Transverse colon (tissue), 4 donors: Measurements from ENCODE around the gene TINAG. TPM values are rescaled to one million over a fixed set of nuclear protein-coding genes. Genes with fewer than 3 reads are reported as not detected.

Experiments
- DNase-seq: peaks from one replicate; pipeline ENCODE4 v3.0.0-alpha.2; 2019
- H3K27ac ChIP-seq, 4 donors: fragments of 200-600 bp; sonication (generic); 2 replicates each; pipeline ENCODE4 v1.5.1; 2016 to 2018; ENCODE audit warnings: inconsistent platforms in 4 of 4
- H3K27me3 ChIP-seq: fragments of 200-600 bp; sonication (generic); 2 replicates; pipeline ENCODE4 v1.5.1; 2017; ENCODE audit warnings: inconsistent platforms
- H3K36me3 ChIP-seq, 4 donors: fragments of 200-600 bp; sonication (generic); 2 replicates each; pipeline ENCODE4 v1.5.1; 2017 to 2019; ENCODE audit warnings: inconsistent platforms in 4 of 4
- H3K4me1 ChIP-seq, 4 donors: fragments of 200-600 bp; sonication (generic); 2 replicates each; pipeline ENCODE4 v1.5.1; 2017 to 2020; ENCODE audit warnings: inconsistent platforms in 4 of 4
- H3K4me3 ChIP-seq, 4 donors: fragments of 200-600 bp; sonication (generic); 1 replicate in 1 of 4; 2 replicates in 3 of 4; pipeline versions ENCODE4 v1.5.1 to v1.6.1; 2017 to 2019; ENCODE audit warnings: inconsistent platforms in 4 of 4
- H3K9me3 ChIP-seq, 2 donors: fragments of 200-600 bp; sonication (generic); 2 replicates each; pipeline ENCODE4 v1.5.1; 2017 to 2019; ENCODE audit warnings: inconsistent platforms in 2 of 2
- EP300 ChIP-seq: sonication (generic); formaldehyde crosslinking; IDR thresholded peaks from one replicate; pipeline ENCODE4 v1.6.1; 2017; ENCODE audit warnings: antibody characterized with exemption, low read depth
- POLR2A ChIP-seq: fragments of 450-650 bp; IDR thresholded peaks from one replicate; pipeline ENCODE4 v1.6.1; 2016; ENCODE audit warnings: antibody characterized with exemption, mild to moderate bottlenecking, moderate library complexity
- POLR2AphosphoS5 ChIP-seq, 3 donors: sonication (generic); formaldehyde crosslinking; IDR thresholded peaks; one replicate each; pipeline ENCODE4 v1.6.1; 2016; ENCODE audit warnings: antibody characterized with exemption in 3 of 3
- WGBS, 2 donors: methylation state at CpG; one replicate each; pipeline ENCODE4 v1.1.5; 2018; ENCODE audit warnings: low coverage in 1 of 2; 5-methylcytosine and 5-hydroxymethylcytosine counted together
- in situ Hi-C, 4 donors: fragments of 200-750 bp; cut with MboI; loops; one replicate each; pipeline versions ENCODE4 v1.15.0 to v1.15.1; 2017; ENCODE audit warnings: low sequenced_read_pairs in 3 of 4, low pct_ligation_motif_present in 1 of 4, low pct_unique_long_range_greater_than_20kb in 1 of 4
- intact Hi-C: fragments of 100-400 bp; cut with DNase I; formaldehyde crosslinking; loops from one replicate; pipeline ENCODE4 v1.15.1; 2023; ENCODE audit warnings: low total_unique reads
- total RNA-seq, 4 donors: library from RNA; depleted of rRNA; stranded (reverse); fragments of >200 nt; gene quantifications; one replicate each; pipeline ENCODE4 v1.1.0, GENCODE V29; 2016
- TF ChIP-seq, protein P1 (sequence below), 5 experiments: fragments of 200-600 bp in 3 of 5; fragments of 450-650 bp in 2 of 5; sonication (generic) in 3 of 5; IDR thresholded peaks; 1 replicate in 2 of 5; 2 replicates in 3 of 5; pipeline ENCODE4 v1.5.1; 2016 to 2017; ENCODE audit warnings: antibody characterized with exemption in 5 of 5, inconsistent platforms in 3 of 5, mild to moderate bottlenecking in 2 of 5, moderate library complexity in 1 of 5

TINAG gene
- total RNA-seq, 4 donors from 2014 or later, result 27.5 to 155 (median 66.3) TPM

DNA sequence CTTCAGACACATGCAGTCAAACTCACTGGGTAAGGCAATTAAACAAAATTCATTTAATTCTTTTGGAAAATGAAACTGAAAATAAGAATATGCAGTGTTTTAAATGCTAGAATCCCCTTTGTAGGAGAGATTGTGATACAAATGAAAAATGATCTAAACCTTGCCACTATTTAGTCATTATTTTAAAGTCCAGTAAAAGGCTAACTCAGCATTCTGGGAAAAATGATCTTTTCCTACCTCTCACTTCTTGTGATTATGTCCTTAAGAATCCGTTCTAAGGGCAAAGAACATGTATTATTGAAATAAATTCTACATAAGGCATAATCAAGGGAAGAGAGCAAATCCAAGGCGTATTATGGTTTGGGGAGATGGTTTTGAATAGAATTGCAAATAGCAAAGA is 46.4 kb downstream of the TINAG start:
- in situ Hi-C loops, result no loop called here
- H3K9me3 ChIP-seq, result no peaks in the 10 kb centered on the region
- no peaks in the 10 kb centered on the region for H3K36me3 ChIP-seq
- WGBS, 2 donors, result 76 to 83% methylated on average over 2 of the region's 2 CpGs
- TF ChIP-seq POLR2A (no peak), POLR2AphosphoS5 (IDR thresholded peaks at IDR 0.05) (no peak), EP300 (no peak)
- TF ChIP-seq, protein P1, sequence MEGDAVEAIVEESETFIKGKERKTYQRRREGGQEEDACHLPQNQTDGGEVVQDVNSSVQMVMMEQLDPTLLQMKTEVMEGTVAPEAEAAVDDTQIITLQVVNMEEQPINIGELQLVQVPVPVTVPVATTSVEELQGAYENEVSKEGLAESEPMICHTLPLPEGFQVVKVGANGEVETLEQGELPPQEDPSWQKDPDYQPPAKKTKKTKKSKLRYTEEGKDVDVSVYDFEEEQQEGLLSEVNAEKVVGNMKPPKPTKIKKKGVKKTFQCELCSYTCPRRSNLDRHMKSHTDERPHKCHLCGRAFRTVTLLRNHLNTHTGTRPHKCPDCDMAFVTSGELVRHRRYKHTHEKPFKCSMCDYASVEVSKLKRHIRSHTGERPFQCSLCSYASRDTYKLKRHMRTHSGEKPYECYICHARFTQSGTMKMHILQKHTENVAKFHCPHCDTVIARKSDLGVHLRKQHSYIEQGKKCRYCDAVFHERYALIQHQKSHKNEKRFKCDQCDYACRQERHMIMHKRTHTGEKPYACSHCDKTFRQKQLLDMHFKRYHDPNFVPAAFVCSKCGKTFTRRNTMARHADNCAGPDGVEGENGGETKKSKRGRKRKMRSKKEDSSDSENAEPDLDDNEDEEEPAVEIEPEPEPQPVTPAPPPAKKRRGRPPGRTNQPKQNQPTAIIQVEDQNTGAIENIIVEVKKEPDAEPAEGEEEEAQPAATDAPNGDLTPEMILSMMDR (IDR thresholded peaks at IDR 0.05), result no peak
- H3K4me1 ChIP-seq, result no peaks in the 10 kb centered on the region
- no peaks in the 10 kb centered on the region for H3K27me3 ChIP-seq
- DNase-seq, result no peak
- H3K4me3 ChIP-seq, result no peak overlapping the region
- intact Hi-C loops, result no loop called here
- no peak overlapping the region for H3K27ac ChIP-seq

DNA sequence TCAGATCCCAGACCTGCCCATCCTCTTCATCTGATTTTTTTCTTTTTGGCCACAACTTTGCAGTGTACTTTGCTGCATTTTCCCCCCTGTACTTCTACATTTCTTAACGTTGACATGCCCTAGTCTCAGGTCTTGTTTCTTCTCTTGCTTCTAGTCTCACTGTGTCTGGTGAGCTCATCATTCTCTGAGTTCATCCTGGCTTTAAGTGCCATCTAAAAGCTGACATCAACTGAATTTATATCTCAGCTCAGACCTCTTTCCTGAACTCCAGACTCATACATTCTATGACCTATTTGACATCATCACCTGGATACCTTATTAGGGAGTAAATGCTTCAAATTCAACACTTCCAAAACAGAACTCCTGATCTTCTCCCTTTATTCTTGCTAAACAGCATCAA is 48.9 kb downstream of the TINAG start:
- H3K4me1 ChIP-seq, result no peaks in the 10 kb centered on the region
- 57 to 88% methylated on average over 1 of the region's 1 CpG for WGBS, 2 donors
- no peaks in the 10 kb centered on the region for H3K27me3 ChIP-seq
- no peak overlapping the region for H3K27ac ChIP-seq
- H3K9me3 ChIP-seq, result no peaks in the 10 kb centered on the region
- in situ Hi-C loops (no loop called here), intact Hi-C loops (no loop called here)
- no peak overlapping the region for H3K4me3 ChIP-seq
- no peak for DNase-seq
- H3K36me3 ChIP-seq, result no peaks in the 10 kb centered on the region
- TF ChIP-seq, protein P1 (IDR thresholded peaks at IDR 0.05), result no peak
- TF ChIP-seq EP300 (no peak), POLR2A (no peak), POLR2AphosphoS5 (IDR thresholded peaks at IDR 0.05) (no peak)

DNA sequence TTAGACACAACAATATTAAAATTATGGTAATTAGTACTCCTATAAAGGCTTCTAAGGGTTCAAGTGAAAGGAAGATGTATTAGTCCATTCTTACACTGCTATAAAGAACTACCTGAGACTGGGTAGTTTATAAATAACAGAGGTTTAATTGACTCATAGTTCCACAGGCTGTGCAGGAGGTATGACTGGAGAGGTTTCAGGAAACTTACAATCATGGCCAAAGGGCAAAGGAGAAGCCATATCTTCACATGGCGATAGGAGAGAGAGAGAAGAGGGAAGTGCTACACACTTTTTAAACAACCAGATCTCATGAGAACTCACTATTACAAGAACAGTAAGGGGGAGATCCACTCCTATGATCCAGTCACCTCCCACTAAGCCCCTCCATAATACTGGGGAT is 52.9 kb downstream of the TINAG start:
- WGBS, 2 donors, result 75% methylated on average over 1 of the region's 1 CpG; no CpG with 5 or more reads in 1 of the 2 donors
- Histone ChIP-seq H3K27ac (no peak overlapping the region), H3K4me1 (no peaks in the 10 kb centered on the region), H3K27me3 (no peaks in the 10 kb centered on the region), H3K4me3 (no peak overlapping the region), H3K9me3 (no peaks in the 10 kb centered on the region), H3K36me3 (no peaks in the 10 kb centered on the region)
- TF ChIP-seq, protein P1 (IDR thresholded peaks at IDR 0.05), result no peak
- no peak for TF ChIP-seq POLR2A
- TF ChIP-seq EP300, result no peak
- TF ChIP-seq POLR2AphosphoS5 (IDR thresholded peaks at IDR 0.05), result no peak
- intact Hi-C loops, result no loop called here
- no peak for DNase-seq
- in situ Hi-C loops, result no loop called here

DNA sequence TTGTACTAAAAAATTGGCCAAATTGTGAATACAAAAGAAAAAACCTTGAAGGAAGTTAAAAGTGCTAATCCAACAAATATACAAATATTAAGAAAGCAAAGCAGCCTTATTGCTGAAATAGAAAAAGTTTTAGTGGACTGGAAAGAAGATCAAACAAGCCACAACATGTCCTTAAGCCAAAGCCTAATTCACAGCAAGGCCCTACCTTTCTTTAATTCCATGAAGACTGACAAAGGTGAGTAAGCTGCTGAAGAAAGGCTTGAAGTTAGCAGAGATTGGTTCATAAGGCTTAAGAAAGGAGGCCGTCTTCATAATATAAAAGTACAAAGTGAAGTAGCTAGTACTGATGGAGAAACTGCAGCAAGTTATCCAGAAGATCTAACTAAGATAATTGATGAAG is 53.5 kb downstream of the TINAG start:
- H3K4me3 ChIP-seq, result no peak overlapping the region
- DNase-seq, result no peak
- H3K27ac ChIP-seq, result no peak overlapping the region
- no peaks in the 10 kb centered on the region for H3K36me3 ChIP-seq
- TF ChIP-seq, protein P1 (IDR thresholded peaks at IDR 0.05), result no peak
- no peak for TF ChIP-seq POLR2AphosphoS5 (IDR thresholded peaks at IDR 0.05)
- no peak for TF ChIP-seq EP300
- no peak for TF ChIP-seq POLR2A
- WGBS, 2 donors, result 94 to 100% methylated on average over 1 of the region's 1 CpG
- intact Hi-C loops (no loop called here), in situ Hi-C loops (no loop called here)
- no peaks in the 10 kb centered on the region for H3K27me3 ChIP-seq
- H3K9me3 ChIP-seq, result no peaks in the 10 kb centered on the region
- no peaks in the 10 kb centered on the region for H3K4me1 ChIP-seq
